Measurements from ENCODE around the gene PTPRF.

Gene PTPRF

GRCh38 chr1:43653339-43653738 lies 122.7 kb downstream of the PTPRF start:
- Histone ChIP-seq H3K9me3 (ENCODE audit: control insufficient read depth in 2 of 2, low read length in 2 of 2) (no peaks in the 10 kb centered on the region), H3K27me3 (ENCODE audit: control insufficient read depth in 1 of 2, insufficient read depth in 2 of 2, low read length in 2 of 2) (no peaks in the 10 kb centered on the region), H3K4me3 (ENCODE audit: low read length in 2 of 2) (no peak overlapping the region), H3K36me3 (ENCODE audit: control insufficient read depth in 2 of 2, insufficient read depth in 2 of 2, low read length in 2 of 2) (peaks cover 28 to 29% of the 10 kb centered on the region in 2 donors), H3K9ac (ENCODE audit: low read length in 2 of 2) (no peak overlapping the region), H3K4me1 (ENCODE audit: control insufficient read depth, insufficient read depth, low read length) (peaks cover 18% of the 10 kb centered on the region), H3K27ac (ENCODE audit: low read length) (no peak overlapping the region)

- H3K27ac ChIP-seq (ENCODE audit: low read length) = no peak overlapping the region
- no peak overlapping the region for H3K9ac ChIP-seq (ENCODE audit: low read length in 2 of 2)
- peaks cover 28 to 29% of the 10 kb centered on the region in 2 donors for H3K36me3 ChIP-seq (ENCODE audit: control insufficient read depth in 2 of 2, insufficient read depth in 2 of 2, low read length in 2 of 2)
- H3K9me3 ChIP-seq (ENCODE audit: control insufficient read depth in 2 of 2, low read length in 2 of 2) = no peaks in the 10 kb centered on the region
- no peaks in the 10 kb centered on the region for H3K27me3 ChIP-seq (ENCODE audit: control insufficient read depth in 1 of 2, insufficient read depth in 2 of 2, low read length in 2 of 2)
- no peak overlapping the region for H3K4me3 ChIP-seq (ENCODE audit: low read length in 2 of 2)
- peaks cover 18% of the 10 kb centered on the region for H3K4me1 ChIP-seq (ENCODE audit: control insufficient read depth, insufficient read depth, low read length)
These were observed 123.2 kb downstream of the PTPRF start for GRCh38 chr1:43653893-43654292.

GRCh38 chr1:43655953-43656352 lies 125.3 kb downstream of the PTPRF start:
- H3K4me1 ChIP-seq (ENCODE audit: control insufficient read depth, insufficient read depth, low read length) = peaks cover 10% of the 10 kb centered on the region
- H3K9ac ChIP-seq (ENCODE audit: low read length in 2 of 2) = no peak overlapping the region
- H3K27ac ChIP-seq (ENCODE audit: low read length) = no peak overlapping the region
- H3K27me3 ChIP-seq (ENCODE audit: control insufficient read depth in 1 of 2, insufficient read depth in 2 of 2, low read length in 2 of 2) = no peaks in the 10 kb centered on the region
- no peak overlapping the region for H3K4me3 ChIP-seq (ENCODE audit: low read length in 2 of 2)
- no peaks in the 10 kb centered on the region for H3K9me3 ChIP-seq (ENCODE audit: control insufficient read depth in 2 of 2, low read length in 2 of 2)
- H3K36me3 ChIP-seq (ENCODE audit: control insufficient read depth in 2 of 2, insufficient read depth in 2 of 2, low read length in 2 of 2) = peaks cover 41 to 43% of the 10 kb centered on the region in 2 donors

GRCh38 chr1:43659212-43660166 lies 128.8 kb downstream of the PTPRF start:
- Histone ChIP-seq H3K9ac (ENCODE audit: low read length in 2 of 2) (no peak overlapping the region), H3K27me3 (ENCODE audit: control insufficient read depth in 1 of 2, insufficient read depth in 2 of 2, low read length in 2 of 2) (no peaks in the 10 kb centered on the region), H3K27ac (ENCODE audit: low read length) (no peak overlapping the region), H3K4me1 (ENCODE audit: control insufficient read depth, insufficient read depth, low read length) (no peaks in the 10 kb centered on the region), H3K36me3 (ENCODE audit: control insufficient read depth in 2 of 2, insufficient read depth in 2 of 2, low read length in 2 of 2) (peaks cover 58 to 59% of the 10 kb centered on the region in 2 donors), H3K4me3 (ENCODE audit: low read length in 2 of 2) (no peak overlapping the region), H3K9me3 (ENCODE audit: control insufficient read depth in 2 of 2, low read length in 2 of 2) (no peaks in the 10 kb centered on the region)

GRCh38 chr1:43660355-43660754 lies 129.7 kb downstream of the PTPRF start:
- Histone ChIP-seq H3K9ac (ENCODE audit: low read length in 2 of 2) (no peak overlapping the region), H3K27me3 (ENCODE audit: control insufficient read depth in 1 of 2, insufficient read depth in 2 of 2, low read length in 2 of 2) (no peaks in the 10 kb centered on the region), H3K27ac (ENCODE audit: low read length) (no peak overlapping the region), H3K4me3 (ENCODE audit: low read length in 2 of 2) (no peak overlapping the region), H3K9me3 (ENCODE audit: control insufficient read depth in 2 of 2, low read length in 2 of 2) (no peaks in the 10 kb centered on the region), H3K36me3 (ENCODE audit: control insufficient read depth in 2 of 2, insufficient read depth in 2 of 2, low read length in 2 of 2) (peaks cover 53 to 61% of the 10 kb centered on the region in 2 donors), H3K4me1 (ENCODE audit: control insufficient read depth, insufficient read depth, low read length) (no peaks in the 10 kb centered on the region)

GRCh38 chr1:43664369-43664768 lies 133.7 kb downstream of the PTPRF start:
- Histone ChIP-seq H3K4me3 (ENCODE audit: low read length in 2 of 2) (no peak overlapping the region), H3K27me3 (ENCODE audit: control insufficient read depth in 1 of 2, insufficient read depth in 2 of 2, low read length in 2 of 2) (no peaks in the 10 kb centered on the region), H3K36me3 (ENCODE audit: control insufficient read depth in 2 of 2, insufficient read depth in 2 of 2, low read length in 2 of 2) (peaks cover 79 to 88% of the 10 kb centered on the region in 2 donors), H3K9me3 (ENCODE audit: control insufficient read depth in 2 of 2, low read length in 2 of 2) (no peaks in the 10 kb centered on the region), H3K27ac (ENCODE audit: low read length) (no peak overlapping the region), H3K4me1 (ENCODE audit: control insufficient read depth, insufficient read depth, low read length) (no peaks in the 10 kb centered on the region), H3K9ac (ENCODE audit: low read length in 2 of 2) (no peak overlapping the region)

GRCh38 chr1:43666608-43667007 lies 135.9 kb downstream of the PTPRF start:
- H3K9me3 ChIP-seq (ENCODE audit: control insufficient read depth in 2 of 2, low read length in 2 of 2) = no peaks in the 10 kb centered on the region
- H3K9ac ChIP-seq (ENCODE audit: low read length in 2 of 2) = no peak overlapping the region
- H3K27me3 ChIP-seq (ENCODE audit: control insufficient read depth in 1 of 2, insufficient read depth in 2 of 2, low read length in 2 of 2) = no peaks in the 10 kb centered on the region
- peaks cover 80 to 90% of the 10 kb centered on the region in 2 donors for H3K36me3 ChIP-seq (ENCODE audit: control insufficient read depth in 2 of 2, insufficient read depth in 2 of 2, low read length in 2 of 2)
- no peaks in the 10 kb centered on the region for H3K4me1 ChIP-seq (ENCODE audit: control insufficient read depth, insufficient read depth, low read length)
- H3K27ac ChIP-seq (ENCODE audit: low read length) = no peak overlapping the region
- no peak overlapping the region for H3K4me3 ChIP-seq (ENCODE audit: low read length in 2 of 2)

GRCh38 chr1:43668956-43669355 lies 138.3 kb downstream of the PTPRF start:
- H3K27ac ChIP-seq (ENCODE audit: low read length) = no peak overlapping the region
- H3K9me3 ChIP-seq (ENCODE audit: control insufficient read depth in 2 of 2, low read length in 2 of 2) = no peaks in the 10 kb centered on the region
- H3K27me3 ChIP-seq (ENCODE audit: control insufficient read depth in 1 of 2, insufficient read depth in 2 of 2, low read length in 2 of 2) = no peaks in the 10 kb centered on the region
- no peak overlapping the region for H3K4me3 ChIP-seq (ENCODE audit: low read length in 2 of 2)
- H3K36me3 ChIP-seq (ENCODE audit: control insufficient read depth in 2 of 2, insufficient read depth in 2 of 2, low read length in 2 of 2) = peaks cover 76 to 78% of the 10 kb centered on the region in 2 donors
- H3K9ac ChIP-seq (ENCODE audit: low read length in 2 of 2) = no peak overlapping the region
- no peaks in the 10 kb centered on the region for H3K4me1 ChIP-seq (ENCODE audit: control insufficient read depth, insufficient read depth, low read length)

- Histone ChIP-seq H3K9me3 (ENCODE audit: control insufficient read depth in 2 of 2, low read length in 2 of 2) (no peaks in the 10 kb centered on the region), H3K36me3 (ENCODE audit: control insufficient read depth in 2 of 2, insufficient read depth in 2 of 2, low read length in 2 of 2) (peaks cover 72 to 73% of the 10 kb centered on the region in 2 donors), H3K27me3 (ENCODE audit: control insufficient read depth in 1 of 2, insufficient read depth in 2 of 2, low read length in 2 of 2) (no peaks in the 10 kb centered on the region), H3K4me3 (ENCODE audit: low read length in 2 of 2) (no peak overlapping the region), H3K4me1 (ENCODE audit: control insufficient read depth, insufficient read depth, low read length) (no peaks in the 10 kb centered on the region), H3K9ac (ENCODE audit: low read length in 2 of 2) (no peak overlapping the region), H3K27ac (ENCODE audit: low read length) (no peak overlapping the region)
These were observed 139.2 kb downstream of the PTPRF start for GRCh38 chr1:43669878-43670277.

- Histone ChIP-seq H3K9me3 (ENCODE audit: control insufficient read depth in 2 of 2, low read length in 2 of 2) (no peaks in the 10 kb centered on the region), H3K27me3 (ENCODE audit: control insufficient read depth in 1 of 2, insufficient read depth in 2 of 2, low read length in 2 of 2) (no peaks in the 10 kb centered on the region), H3K4me1 (ENCODE audit: control insufficient read depth, insufficient read depth, low read length) (no peaks in the 10 kb centered on the region), H3K27ac (ENCODE audit: low read length) (no peak overlapping the region), H3K4me3 (ENCODE audit: low read length in 2 of 2) (no peak overlapping the region), H3K36me3 (ENCODE audit: control insufficient read depth in 2 of 2, insufficient read depth in 2 of 2, low read length in 2 of 2) (peaks cover 65 to 72% of the 10 kb centered on the region in 2 donors), H3K9ac (ENCODE audit: low read length in 2 of 2) (no peak overlapping the region)
These were observed 140.5 kb downstream of the PTPRF start for GRCh38 chr1:43671193-43671592.
